Inflammatory macrophage treated with lipopolysaccharide for 1 hour (primary cell): ENCODE results near the gene ADGRL2.
"Not testable (repeated sequence)": the region's sequence is repeated elsewhere in the genome, so short reads cannot be mapped to it uniquely, and the experiment has no call there.

Source experiments
- DNase-seq, 2 donors: peaks; one replicate each; pipeline ENCODE4 v3.0.0-alpha.2; 2020 to 2022

ADGRL2 gene

GRCh38 chr1:81850495-81850894 lies 49.8 kb downstream of the ADGRL2 start:
- DNase-seq: no peak

- no peak for DNase-seq
Observed at GRCh38 chr1:81851217-81851616, 50.5 kb downstream of the ADGRL2 start.

- no peak for DNase-seq
Observed at GRCh38 chr1:81852961-81853360, 52.2 kb downstream of the ADGRL2 start.

DNA sequence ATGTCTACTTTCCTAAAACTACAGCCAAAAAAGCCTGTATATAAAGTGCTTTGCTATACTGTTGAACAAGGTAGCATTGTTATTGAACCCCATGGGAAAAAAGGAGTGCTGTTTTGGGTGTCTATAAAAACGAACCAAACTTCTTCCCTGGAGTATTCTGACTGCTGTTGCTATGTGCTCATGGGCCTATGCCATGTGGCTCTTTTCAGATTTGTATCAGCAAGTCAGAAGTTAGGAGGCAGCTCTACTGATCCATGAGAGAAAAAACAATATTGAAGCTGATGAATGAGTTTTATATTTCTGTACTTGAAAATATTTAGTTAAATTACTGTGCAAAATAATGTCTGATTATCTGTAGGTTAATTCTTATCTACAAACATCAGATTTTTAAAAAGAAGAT lies 66.5 kb downstream of the ADGRL2 start:
- DNase-seq: no peak

GRCh38 chr1:81869307-81869706 lies 68.6 kb downstream of the ADGRL2 start:
- no peak for DNase-seq

DNA sequence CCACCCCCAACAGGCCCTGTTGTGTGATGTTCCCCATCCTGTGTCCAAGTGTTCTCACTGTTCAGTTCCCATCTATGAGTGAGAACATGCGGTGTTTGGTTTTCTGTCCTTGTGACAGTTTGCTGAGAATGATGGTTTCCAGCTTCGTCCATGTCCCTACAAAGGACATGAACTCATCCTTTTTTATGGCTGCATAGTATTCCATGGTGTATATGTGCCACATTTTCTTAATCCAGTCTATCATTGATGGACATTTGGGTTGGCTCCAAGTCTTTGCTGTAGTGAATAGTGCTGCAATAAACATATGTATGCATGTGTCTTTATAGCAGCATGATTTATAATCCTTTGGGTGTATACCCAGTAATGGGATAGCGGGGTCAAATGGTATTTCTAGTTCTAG lies 70.4 kb downstream of the ADGRL2 start:
- DNase-seq: not testable (repeated sequence)

DNA sequence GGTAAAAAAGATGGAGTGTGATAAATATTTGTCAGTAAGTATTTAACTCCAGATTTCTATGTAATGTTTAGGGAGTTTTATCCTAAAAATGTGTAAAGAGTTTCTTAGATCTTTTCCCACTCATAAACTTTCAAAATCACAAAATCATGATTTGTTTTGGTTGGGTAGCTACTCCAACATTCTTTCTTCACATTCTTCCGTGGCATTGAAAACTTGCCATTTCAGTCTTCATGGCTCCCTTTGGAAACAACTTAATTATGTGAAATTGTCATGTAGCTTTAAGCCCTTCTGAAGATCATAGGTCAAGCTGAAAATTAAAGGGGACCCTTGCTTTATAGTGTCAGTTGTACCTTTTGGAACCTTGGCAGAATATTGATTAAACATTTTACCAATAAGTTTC lies 73.2 kb downstream of the ADGRL2 start:
- no peak for DNase-seq

- no peak for DNase-seq
Observed at GRCh38 chr1:81874461-81874860, 73.7 kb downstream of the ADGRL2 start.

DNA sequence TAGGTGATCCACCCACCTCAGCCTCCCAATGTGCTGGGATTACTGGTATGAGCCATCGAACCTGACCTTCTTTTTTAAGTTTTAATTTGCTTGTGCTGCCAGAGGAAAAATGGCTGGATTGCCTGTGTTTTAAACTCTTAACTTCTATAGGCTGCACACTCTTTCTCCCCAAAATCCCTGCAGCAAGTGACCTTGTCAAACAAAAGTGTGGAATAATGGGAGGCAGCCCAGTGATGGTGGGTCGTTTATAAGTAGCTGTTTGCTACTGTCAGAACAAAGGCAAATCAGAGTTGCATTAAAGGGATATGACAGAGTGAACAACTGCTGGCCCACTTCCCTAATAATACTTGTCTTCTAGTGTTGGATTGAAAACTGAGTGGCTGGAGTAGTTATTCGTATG lies 74.2 kb downstream of the ADGRL2 start:
- no peak for DNase-seq

GRCh38 chr1:81876901-81877733 lies 76.4 kb downstream of the ADGRL2 start:
- DNase-seq: no peak

- DNase-seq: no peak
Observed at GRCh38 chr1:81877940-81878339, 77.2 kb downstream of the ADGRL2 start.

DNA sequence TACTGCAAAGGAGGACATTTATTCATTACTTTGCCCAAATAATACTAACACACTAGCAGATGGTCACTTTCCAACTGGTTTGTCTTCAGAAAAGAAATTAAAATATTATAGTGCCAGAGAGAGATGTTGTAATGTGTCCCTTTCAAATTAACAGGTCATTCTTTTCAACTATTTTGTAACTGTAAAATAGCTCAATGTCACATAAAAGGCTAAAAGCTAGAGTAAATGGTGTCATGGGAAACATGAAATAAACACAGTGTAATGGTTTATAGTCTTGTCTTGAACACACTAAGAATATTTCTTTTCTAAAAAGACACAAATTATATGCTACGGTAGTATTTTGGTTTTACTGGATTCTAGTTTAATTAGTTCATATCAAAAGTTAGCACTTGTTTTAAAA lies 77.8 kb downstream of the ADGRL2 start:
- DNase-seq: no peak

GRCh38 chr1:81880781-81881180 lies 80.0 kb downstream of the ADGRL2 start:
- DNase-seq: no peak

DNA sequence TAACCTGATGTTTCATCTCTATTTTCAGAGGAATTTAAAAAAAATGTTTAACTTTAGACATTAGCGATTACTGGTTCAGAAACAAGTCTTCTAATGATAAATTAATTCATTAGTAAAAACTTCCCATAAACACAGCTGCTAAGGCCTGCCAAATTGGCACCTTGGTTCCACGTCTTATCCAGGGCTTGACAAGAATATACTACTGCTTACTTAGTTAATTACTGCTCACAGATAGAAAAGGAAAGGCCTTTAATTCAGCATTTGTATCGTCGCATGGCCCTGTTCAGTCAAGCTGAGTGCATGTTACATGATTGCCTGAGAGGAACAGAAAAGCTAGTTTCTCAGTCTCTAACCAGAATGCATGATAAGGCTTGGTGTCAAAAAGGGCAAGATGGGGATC lies 84.6 kb downstream of the ADGRL2 start:
- DNase-seq: no peak

DNA sequence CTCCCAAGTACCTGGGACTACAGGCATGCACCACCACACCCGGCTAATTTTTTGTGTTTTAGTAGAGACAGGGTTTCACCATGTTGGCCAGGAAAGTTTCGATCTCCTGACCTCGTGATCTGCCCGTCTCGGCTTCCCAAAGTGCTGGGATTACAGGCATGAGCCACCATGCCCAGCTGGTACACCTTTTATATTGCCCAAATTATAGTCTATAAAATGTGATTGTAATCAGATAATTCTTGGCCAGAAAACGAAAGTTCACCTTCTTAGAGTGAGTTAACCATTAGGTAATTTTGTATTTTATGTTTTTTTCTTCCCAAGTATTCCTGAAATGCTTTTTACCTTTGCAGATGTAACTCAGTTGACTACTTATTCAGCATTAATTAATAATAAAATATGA lies 85.6 kb downstream of the ADGRL2 start:
- DNase-seq: not testable (repeated sequence)

DNA sequence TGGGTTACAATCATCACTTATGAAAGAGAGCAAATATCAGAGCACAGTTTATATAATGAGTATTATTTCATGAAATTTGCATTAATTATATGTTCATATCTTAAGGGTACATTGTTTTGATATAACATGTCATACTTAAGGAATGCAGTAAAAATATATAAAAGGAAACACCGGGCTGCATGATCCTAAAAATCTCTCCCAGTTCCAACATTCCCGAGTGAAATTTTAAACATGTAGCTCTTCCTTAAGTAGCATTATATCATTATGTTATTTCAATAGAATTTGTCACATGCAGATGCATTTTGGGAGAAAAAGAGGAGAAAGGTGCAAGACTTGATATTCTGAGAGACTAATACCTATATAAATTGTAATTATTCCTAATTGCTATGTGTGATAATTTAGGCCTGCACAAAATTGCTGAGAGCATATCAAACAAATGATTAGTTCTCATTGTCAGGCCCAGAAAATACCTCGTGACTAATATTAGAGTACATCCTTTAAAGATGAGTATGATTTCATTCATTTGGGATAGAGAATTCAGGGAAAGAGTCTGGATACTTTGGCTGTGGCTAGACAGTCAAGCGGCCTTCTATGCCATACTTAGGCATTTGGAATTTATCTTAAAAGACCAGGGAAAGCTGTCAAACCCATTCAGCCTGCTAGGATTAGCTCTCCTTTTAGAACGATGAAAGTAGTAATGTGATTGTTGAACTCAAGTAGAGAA lies 86.8 kb downstream of the ADGRL2 start:
- DNase-seq: no peak

- DNase-seq: no peak
Observed at GRCh38 chr1:81889166-81889565, 88.4 kb downstream of the ADGRL2 start.

DNA sequence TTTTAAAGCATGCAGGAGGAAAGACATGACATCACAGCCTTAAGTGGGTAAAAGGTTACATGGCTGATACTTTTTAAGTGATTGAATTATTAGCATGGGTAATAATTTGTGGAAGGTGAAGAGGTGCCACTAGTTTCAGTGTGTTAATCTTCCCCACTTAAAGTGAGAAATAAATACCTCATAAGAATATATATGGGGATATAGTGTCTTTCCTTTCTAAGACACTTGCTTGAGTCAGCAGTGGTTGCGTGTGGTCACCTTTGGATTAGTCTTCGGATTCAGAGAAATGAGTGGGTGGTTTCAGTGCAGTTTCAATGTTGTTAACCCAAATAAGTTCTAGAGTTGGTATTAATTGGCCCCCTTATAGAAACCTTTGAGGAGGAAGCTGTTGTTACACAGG lies 94.1 kb downstream of the ADGRL2 start:
- DNase-seq: no peak

DNA sequence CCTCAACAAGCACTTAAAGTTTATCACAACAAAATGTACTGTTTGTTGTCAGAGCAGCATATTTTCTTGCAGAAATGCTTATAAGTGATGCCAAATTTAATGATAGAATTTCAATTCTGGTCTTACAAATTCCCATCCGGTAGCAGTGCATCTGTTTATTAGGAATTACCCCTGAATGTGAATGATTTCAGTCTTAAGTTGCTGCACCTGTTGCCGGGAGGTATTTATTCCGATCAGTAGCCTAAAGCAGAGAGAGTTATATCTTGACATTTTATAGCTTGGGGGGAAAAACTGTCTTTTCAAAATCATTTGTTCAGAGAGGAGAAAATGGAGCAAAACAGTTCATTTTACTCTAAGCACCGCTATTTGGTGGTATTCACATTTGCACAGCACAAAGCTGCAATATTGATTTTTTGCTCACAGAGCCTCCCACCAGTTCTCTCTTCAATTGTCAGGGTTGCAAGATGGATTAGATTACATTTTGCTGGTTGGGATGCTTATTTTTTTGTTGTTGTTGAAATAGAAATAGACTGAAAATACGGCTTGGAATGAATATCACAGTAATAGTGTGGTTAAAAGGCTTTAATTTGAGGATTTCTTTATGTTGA lies 98.6 kb downstream of the ADGRL2 start:
- DNase-seq: no peak

DNA sequence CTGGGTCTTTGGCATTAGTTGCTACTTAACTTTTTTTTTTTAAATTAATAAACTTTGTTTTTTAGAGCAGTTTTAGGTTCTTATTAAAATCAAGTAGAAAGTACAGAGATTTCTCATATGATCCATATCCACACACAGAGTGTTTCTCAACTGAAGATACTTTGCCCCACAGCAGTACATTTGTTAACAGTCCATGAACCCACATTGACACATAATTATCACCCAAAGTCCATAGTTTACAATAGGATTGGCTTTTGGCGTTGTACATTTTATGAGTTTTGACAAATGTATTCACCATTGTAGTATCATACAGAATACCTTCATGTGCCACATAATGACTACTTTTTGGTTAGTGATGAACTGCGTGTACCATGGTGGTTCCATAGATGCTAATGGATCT lies 106.8 kb downstream of the ADGRL2 start:
- no peak for DNase-seq

- DNase-seq: no peak
Observed at GRCh38 chr1:81912383-81912782, 111.6 kb downstream of the ADGRL2 start.

DNA sequence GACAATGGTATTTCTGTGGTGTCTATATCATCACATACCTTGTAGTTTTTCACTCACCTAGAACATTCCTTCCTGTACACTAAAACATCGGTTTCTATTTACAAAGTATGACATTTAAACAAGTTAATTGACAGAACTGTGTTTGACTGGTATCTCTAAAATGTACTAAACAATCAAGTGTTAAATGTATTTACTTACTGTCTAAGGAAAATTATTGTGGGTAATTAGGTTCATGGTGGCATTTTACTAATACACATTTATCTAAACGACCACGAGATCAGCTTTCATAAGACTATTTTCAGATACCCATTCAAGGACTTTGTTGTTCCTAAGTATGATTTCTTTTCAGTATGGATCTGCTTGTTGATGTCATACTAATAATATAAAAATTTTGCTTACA lies 115.2 kb downstream of the ADGRL2 start:
- no peak for DNase-seq

DNA sequence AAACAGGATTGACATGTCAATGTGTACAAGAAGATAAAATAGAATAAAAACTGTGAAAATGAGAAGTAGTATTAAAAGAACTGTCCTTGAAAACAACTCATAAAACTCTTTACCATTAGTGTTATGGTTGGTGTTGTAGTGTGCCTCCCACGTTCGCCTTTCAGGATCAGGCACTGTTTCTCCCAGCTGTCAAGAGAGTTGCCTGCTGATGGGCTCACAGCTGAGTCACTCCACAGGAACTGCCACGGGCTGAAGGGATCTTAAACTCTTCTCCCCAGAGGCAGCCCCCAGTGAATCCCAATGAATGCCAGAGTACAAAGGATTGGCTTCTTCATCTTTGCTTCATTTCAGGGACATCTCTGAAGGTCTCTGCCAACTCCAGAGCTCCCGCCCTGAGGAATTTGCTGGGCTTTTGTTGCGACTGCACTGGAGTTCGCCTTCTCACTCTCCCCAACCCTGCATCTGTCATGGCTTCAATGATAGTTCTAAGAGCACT lies 119.6 kb downstream of the ADGRL2 start:
- DNase-seq: no peak

DNA sequence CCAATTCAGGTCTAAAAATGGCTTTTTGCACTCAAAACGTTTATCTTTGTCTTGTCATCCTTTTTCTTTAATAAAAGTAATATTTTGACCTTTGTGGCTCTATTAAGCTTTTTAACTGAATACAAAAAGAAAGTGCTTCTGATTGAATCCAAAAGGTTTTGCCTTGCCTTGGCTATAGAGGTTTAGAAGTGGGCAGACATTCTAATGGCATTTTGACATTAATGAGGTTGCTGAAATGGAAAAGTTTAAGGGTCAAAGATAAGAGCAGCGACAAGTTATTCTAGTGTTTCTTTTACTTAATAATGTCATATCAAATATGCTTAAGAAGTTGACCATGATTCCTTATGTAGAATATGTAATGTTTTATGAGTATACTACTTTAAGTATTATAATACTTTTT lies 120.2 kb downstream of the ADGRL2 start:
- no peak for DNase-seq
